Gastrocnemius medialis (tissue), 4 donors: ENCODE results near the gene KCNH2.

Source experiments
- CTCF ChIP-seq, 5 experiments: fragments of 450-650 bp in 3 of 5; fragments of 200-600 bp in 2 of 5; sonication (generic) in 2 of 5; IDR thresholded peaks in 4 of 5; conservative IDR thresholded peaks in 1 of 5; 1 replicate in 4 of 5; 2 replicates in 1 of 5; pipeline ENCODE4 v1.5.1; 2016 to 2019; ENCODE audit warnings: antibody characterized with exemption in 5 of 5, mild to moderate bottlenecking in 3 of 5, moderate library complexity in 3 of 5
- POLR2A ChIP-seq, 2 donors: fragments of 450-650 bp; IDR thresholded peaks; one replicate each; pipeline ENCODE4 v1.6.1; 2017; ENCODE audit warnings: antibody characterized with exemption in 2 of 2, mild to moderate bottlenecking in 2 of 2, moderate library complexity in 2 of 2

GRCh38 chr7:150983893-150984368 lies 5.8 kb upstream of the KCNH2 start:
- no peak for TF ChIP-seq POLR2A (IDR thresholded peaks at IDR 0.05)
- TF ChIP-seq CTCF (IDR thresholded peaks at IDR 0.05 in 4 of 5, conservative IDR thresholded peaks at IDR 0.05 in 1 of 5): no peak
